Sigmoid colon (tissue), 7 donors: ENCODE measurements around the gene ARPC5. TPM values are rescaled to one million over a fixed set of nuclear protein-coding genes. Genes with fewer than 3 reads are reported as not detected.

Experiments
- DNase-seq: peaks from one replicate; pipeline ENCODE4 v3.0.0-alpha.2; 2019
- H3K27ac ChIP-seq, 4 donors: fragments of 200-600 bp; sonication (generic); one replicate each; pipeline ENCODE4 v1.5.1; 2016 to 2019; ENCODE audit warnings: mild to moderate bottlenecking in 1 of 4
- H3K27me3 ChIP-seq, 3 donors: fragments of 200-600 bp; sonication (generic); one replicate each; pipeline ENCODE4 v1.5.1; 2019; ENCODE audit warnings: mild to moderate bottlenecking in 1 of 3
- H3K36me3 ChIP-seq, 4 donors: fragments of 200-600 bp; sonication (generic); one replicate each; pipeline ENCODE4 v1.5.1; 2016 to 2019
- H3K4me1 ChIP-seq, 4 donors: fragments of 200-600 bp; sonication (generic); one replicate each; pipeline ENCODE4 v1.5.1; 2017 to 2019
- H3K4me3 ChIP-seq, 4 donors: fragments of 200-600 bp; sonication (generic); one replicate each; pipeline ENCODE4 v1.5.1; 2017 to 2019; ENCODE audit warnings: mild to moderate bottlenecking in 2 of 4, moderate library complexity in 1 of 4
- H3K9me3 ChIP-seq, 4 donors: fragments of 200-600 bp in 3 of 4; sonication (generic) in 3 of 4; one replicate each; pipeline versions ENCODE4 v1.5.1 to v1.6.1; 2013 to 2019
- CTCF ChIP-seq, 4 experiments: fragments of 450-650 bp in 3 of 4; fragments of 200-600 bp in 1 of 4; IDR thresholded peaks; one replicate each; pipeline ENCODE4 v1.5.1; 2016 to 2019; ENCODE audit warnings: antibody characterized with exemption in 4 of 4, mild to moderate bottlenecking in 3 of 4, moderate library complexity in 2 of 4
- EP300 ChIP-seq, 4 donors: sonication (generic); formaldehyde crosslinking; IDR thresholded peaks; one replicate each; pipeline ENCODE4 v1.6.1; 2017; ENCODE audit warnings: antibody characterized with exemption in 4 of 4
- POLR2A ChIP-seq, 2 donors: fragments of 450-650 bp; IDR thresholded peaks; one replicate each; pipeline ENCODE4 v1.6.1; 2016; ENCODE audit warnings: antibody characterized with exemption in 2 of 2, mild to moderate bottlenecking in 2 of 2, moderate library complexity in 2 of 2
- POLR2AphosphoS5 ChIP-seq, 4 donors: sonication (generic); formaldehyde crosslinking; IDR thresholded peaks; one replicate each; pipeline ENCODE4 v1.6.1; 2017; ENCODE audit warnings: antibody characterized with exemption in 4 of 4
- WGBS, 2 donors: extraction: QIAGEN DNeasy Blood & Tissue Kit; methylation state at CpG; one replicate each; pipeline ENCODE4 v1.1.7; 2013; 5-methylcytosine and 5-hydroxymethylcytosine counted together
- intact Hi-C: fragments of 100-400 bp; cut with DNase I; formaldehyde crosslinking; loops from one replicate; pipeline ENCODE4 v1.15.1; 2023
- polyA plus RNA-seq, 3 donors: library from polyadenylated mRNA; stranded (reverse); fragments of 200-250 nt; gene quantifications; one replicate each; pipeline ENCODE4 v1.2.3, GENCODE V29; 2013
- total RNA-seq, 4 donors: library from RNA; depleted of rRNA; stranded (reverse); fragments of >200 nt; gene quantifications; one replicate each; pipeline ENCODE4 v1.1.0, GENCODE V29; 2016
- donor health status: healthy with polysubstance abuse.
- donor health status: Bipolar disorder and iron deficiency.
- donor health status: healthy.

ARPC5 gene
- total and polyA plus RNA-seq, 7 donors, result 57.3 to 278 (median 95.6) TPM

- no peak overlapping the region for H3K4me3 ChIP-seq
- no peak overlapping the region for H3K27ac ChIP-seq
- intact Hi-C loops, result no loop called here
- no peaks in the 10 kb centered on the region for H3K9me3 ChIP-seq
- H3K27me3 ChIP-seq, result no peaks in the 10 kb centered on the region
- peaks cover 0 to 12% (median 5%) of the 10 kb centered on the region in 4 donors for H3K4me1 ChIP-seq
- DNase-seq, result no peak
- TF ChIP-seq EP300 (IDR thresholded peaks at IDR 0.05) (no peak), POLR2AphosphoS5 (IDR thresholded peaks at IDR 0.05) (no peak), CTCF (IDR thresholded peaks at IDR 0.05) (no peak), POLR2A (IDR thresholded peaks at IDR 0.05) (no peak)
- WGBS, 2 donors, result 90 to 94% methylated on average over 3 of the region's 3 CpGs
- no peaks in the 10 kb centered on the region for H3K36me3 ChIP-seq
Measured at GRCh38 chr1:183675883-183676585, 40.5 kb upstream of the ARPC5 start.

GRCh38 chr1:183675381-183675780 lies 39.8 kb upstream of the ARPC5 start:
- no peak overlapping the region for H3K27ac ChIP-seq
- no peaks in the 10 kb centered on the region for H3K36me3 ChIP-seq
- H3K4me1 ChIP-seq, result peaks cover 0 to 12% (median 5%) of the 10 kb centered on the region in 4 donors
- intact Hi-C loops, result no loop called here
- H3K9me3 ChIP-seq, result no peaks in the 10 kb centered on the region
- DNase-seq, result no peak
- no peak for TF ChIP-seq POLR2A (IDR thresholded peaks at IDR 0.05)
- TF ChIP-seq POLR2AphosphoS5 (IDR thresholded peaks at IDR 0.05), result no peak
- no peak for TF ChIP-seq CTCF (IDR thresholded peaks at IDR 0.05)
- TF ChIP-seq EP300 (IDR thresholded peaks at IDR 0.05), result no peak
- no peaks in the 10 kb centered on the region for H3K27me3 ChIP-seq
- no peak overlapping the region for H3K4me3 ChIP-seq

- H3K27me3 ChIP-seq, result no peaks in the 10 kb centered on the region
- 84 to 88% methylated on average over 2 of the region's 2 CpGs for WGBS, 2 donors
- H3K4me1 ChIP-seq, result peaks cover 0 to 12% (median 5%) of the 10 kb centered on the region in 4 donors
- intact Hi-C loops, result no loop called here
- DNase-seq, result no peak
- no peaks in the 10 kb centered on the region for H3K9me3 ChIP-seq
- no peak overlapping the region for H3K27ac ChIP-seq
- H3K4me3 ChIP-seq, result no peak overlapping the region
- TF ChIP-seq POLR2AphosphoS5 (IDR thresholded peaks at IDR 0.05) (no peak), POLR2A (IDR thresholded peaks at IDR 0.05) (no peak), CTCF (IDR thresholded peaks at IDR 0.05) (no peak), EP300 (IDR thresholded peaks at IDR 0.05) (no peak)
- no peaks in the 10 kb centered on the region for H3K36me3 ChIP-seq
Measured at GRCh38 chr1:183674886-183675285, 39.3 kb upstream of the ARPC5 start.

- H3K4me3 ChIP-seq, result no peak overlapping the region
- H3K27me3 ChIP-seq, result no peaks in the 10 kb centered on the region
- H3K27ac ChIP-seq, result no peak overlapping the region
- intact Hi-C loops, result no loop called here
- WGBS, 2 donors, result 86 to 92% methylated on average over 1 of the region's 1 CpG
- DNase-seq, result peak; percentile 72
- no peak for TF ChIP-seq POLR2AphosphoS5 (IDR thresholded peaks at IDR 0.05)
- no peak for TF ChIP-seq EP300 (IDR thresholded peaks at IDR 0.05)
- no peak for TF ChIP-seq POLR2A (IDR thresholded peaks at IDR 0.05)
- TF ChIP-seq CTCF (IDR thresholded peaks at IDR 0.05), result no peak
- H3K4me1 ChIP-seq, result peaks cover 0 to 12% (median 5%) of the 10 kb centered on the region in 4 donors
- no peaks in the 10 kb centered on the region for H3K9me3 ChIP-seq
- H3K36me3 ChIP-seq, result no peaks in the 10 kb centered on the region
Measured at GRCh38 chr1:183674339-183674738, 38.8 kb upstream of the ARPC5 start.
